COLO668 (cell line): ENCODE results near the gene TBC1D10B.
"Not testable (repeated sequence)": the region's sequence is repeated elsewhere in the genome, so short reads cannot be mapped to it uniquely, and the experiment has no call there.

Experiments used
- DNase-seq: peaks from one replicate; lab custom pipeline; 2025; ENCODE audit not compliant: unreplicated experiment; lab: John Stamatoyannopoulos, UW

The TBC1D10B gene

DNA sequence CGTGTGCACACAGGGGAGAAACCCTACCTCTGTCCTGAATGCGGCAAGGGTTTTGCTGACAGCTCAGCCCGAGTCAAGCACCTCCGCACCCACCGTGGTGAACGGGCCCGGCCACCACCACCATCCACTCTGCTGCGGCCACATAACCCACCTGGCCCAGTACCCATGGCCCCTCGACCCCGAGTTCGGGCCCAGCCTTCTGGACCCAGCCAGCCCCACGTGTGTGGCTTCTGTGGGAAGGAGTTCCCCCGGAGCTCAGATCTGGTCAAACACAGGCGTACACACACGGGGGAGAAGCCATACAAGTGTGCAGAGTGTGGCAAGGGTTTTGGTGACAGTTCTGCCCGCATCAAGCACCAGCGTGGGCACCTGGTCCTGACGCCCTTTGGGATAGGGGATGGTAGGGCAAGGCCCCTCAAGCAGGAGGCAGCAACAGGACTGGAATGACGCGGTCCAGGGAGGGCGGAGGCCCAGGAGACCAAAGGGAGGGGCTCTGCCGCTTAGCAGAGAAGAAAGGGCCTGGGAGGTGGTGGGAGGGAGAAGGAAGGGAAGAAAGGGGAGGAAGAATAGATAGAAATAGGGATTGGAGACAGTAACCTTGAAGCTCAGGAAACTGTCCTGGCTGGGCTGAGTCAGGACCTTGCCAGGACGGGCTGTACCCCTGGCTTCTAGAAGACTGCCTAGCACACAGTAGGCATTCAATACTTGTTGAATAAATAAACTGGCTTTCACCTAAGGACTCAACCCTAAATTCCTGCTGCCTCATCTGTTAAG, 28.6 kb upstream of the TBC1D10B start:
- DNase-seq = no peak

DNA sequence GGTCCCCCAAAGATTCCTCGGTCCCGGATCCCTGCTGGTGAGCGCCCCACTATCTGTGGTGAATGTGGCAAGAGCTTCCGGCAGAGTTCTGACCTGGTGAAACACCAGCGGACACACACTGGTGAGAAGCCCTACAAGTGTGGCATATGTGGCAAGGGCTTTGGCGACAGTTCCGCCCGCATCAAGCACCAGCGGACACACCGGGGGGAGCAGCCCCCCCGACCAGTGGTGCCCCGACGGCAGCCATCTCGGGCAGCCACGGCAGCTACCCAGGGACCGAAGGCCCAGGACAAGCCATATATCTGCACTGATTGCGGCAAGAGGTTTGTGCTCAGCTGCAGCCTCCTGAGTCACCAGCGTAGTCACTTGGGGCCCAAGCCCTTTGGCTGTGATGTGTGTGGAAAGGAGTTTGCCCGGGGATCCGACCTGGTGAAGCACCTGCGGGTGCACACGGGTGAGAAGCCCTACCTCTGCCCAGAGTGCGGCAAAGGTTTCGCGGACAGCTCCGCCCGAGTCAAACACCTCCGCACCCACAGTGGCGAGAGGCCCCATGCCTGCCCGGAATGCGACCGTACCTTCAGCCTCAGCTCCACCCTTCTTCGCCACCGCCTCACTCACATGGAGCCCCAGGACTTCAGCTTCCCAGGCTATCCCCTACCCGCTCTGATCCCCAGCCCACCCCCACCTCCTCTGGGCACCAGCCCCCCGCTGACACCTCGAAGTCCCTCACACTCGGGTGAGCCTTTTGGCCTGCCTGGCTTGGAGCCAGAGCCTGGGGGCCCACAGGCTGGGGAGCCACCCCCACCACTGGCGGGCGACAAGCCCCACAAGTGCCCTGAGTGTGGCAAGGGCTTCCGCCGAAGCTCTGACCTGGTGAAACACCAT, 27.7 kb upstream of the TBC1D10B start:
- DNase-seq = no peak

GRCh38 chr16:30397056-30397455, 26.8 kb upstream of the TBC1D10B start:
- DNase-seq = no peak

DNA sequence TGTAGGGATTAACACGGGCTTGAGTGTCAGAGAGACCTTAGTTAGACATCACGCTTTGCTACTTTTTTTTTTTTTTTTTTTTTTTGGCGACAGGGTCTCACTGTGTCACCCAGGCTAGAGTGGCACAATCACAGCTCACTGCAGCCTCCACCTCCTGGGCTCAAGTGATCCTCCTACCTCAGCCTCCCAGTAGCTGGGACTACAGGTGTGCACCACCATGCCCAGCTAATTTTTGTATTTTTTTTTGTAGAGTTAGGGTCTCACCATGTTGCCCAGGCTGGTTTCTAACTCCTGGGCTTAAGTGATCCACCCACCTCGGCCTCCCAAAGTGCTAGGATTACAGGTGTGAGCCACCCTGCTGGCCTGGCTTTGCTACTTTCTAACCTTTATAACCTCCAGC, 26.3 kb upstream of the TBC1D10B start:
- not testable (repeated sequence) for DNase-seq

DNA sequence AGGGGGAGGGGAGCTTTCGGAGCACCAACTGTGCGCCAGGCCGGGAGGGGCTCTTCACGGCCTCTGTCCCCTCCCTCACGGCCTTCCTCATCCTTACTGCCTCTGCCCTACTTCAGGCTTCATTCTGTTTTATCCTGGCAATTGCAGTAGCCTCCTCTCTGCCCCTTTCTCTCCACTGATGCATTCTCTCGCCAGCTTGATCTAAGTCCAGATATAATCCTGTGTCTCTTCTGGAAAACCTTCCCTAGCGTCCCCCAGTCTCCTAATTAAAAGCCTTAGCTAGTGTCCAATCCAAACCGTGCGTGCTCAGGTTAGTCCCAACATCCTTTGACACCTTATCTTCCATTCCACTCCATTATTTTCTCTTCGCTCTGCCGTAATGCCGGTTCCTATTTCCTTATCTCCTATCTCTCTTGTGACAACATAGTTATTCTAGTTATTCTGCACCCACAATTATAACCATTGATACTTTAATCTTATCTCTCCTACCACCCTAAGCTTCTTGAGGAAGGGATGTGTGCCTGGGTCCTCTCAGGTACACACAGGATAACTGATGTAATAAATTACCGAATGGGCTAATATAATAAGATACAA, 25.8 kb upstream of the TBC1D10B start:
- peak; percentile 26 for DNase-seq

- peak; percentile 92 for DNase-seq
These were observed 25.1 kb upstream of the TBC1D10B start, which contains the start of gene ZNF48 for GRCh38 chr16:30395155-30395991. Gene ZNF48, plus strand, starts transcription at chr16:30395420. Its CDS starts 375 bp downstream, at chr16:30395795.

DNA sequence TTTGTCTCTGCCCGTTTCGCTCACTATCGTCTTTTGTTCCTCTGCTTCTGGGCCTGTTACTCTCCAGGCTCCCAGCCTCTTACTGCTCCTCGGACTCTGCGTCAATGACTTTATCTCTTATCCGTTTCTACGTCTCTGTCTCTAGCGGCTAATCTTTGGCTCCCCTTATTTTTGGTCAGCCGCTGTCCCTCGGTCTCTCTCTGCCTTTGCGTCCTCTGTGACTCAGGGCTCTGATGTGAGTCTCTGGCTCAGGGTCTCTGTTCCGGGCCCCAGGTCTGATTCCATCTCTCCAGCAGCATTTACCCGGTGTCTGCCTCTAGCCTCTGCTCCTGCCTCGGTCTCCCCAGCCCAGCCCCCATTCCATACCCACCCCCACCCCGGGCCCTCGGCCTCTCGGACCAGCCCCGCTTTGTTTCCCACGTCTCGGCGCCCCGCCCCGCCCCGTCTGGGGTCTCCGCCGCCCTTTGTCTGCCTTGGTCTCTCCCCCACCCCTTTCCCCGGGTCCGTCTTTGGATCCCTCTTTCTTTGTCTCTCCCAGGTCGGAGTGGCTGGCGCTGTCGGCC, 24.4 kb upstream of the TBC1D10B start:
- no peak for DNase-seq

- no peak for DNase-seq
These were observed 13.2 kb upstream of the TBC1D10B start for GRCh38 chr16:30383521-30383920.

GRCh38 chr16:30382111-30382881, 12.0 kb upstream of the TBC1D10B start, which contains the start of gene SEPTIN1:
Gene SEPTIN1, minus strand, starts transcription at chr16:30382561. Its CDS starts 19 bp downstream, at chr16:30382542.
- DNase-seq = peak; percentile 11

DNA sequence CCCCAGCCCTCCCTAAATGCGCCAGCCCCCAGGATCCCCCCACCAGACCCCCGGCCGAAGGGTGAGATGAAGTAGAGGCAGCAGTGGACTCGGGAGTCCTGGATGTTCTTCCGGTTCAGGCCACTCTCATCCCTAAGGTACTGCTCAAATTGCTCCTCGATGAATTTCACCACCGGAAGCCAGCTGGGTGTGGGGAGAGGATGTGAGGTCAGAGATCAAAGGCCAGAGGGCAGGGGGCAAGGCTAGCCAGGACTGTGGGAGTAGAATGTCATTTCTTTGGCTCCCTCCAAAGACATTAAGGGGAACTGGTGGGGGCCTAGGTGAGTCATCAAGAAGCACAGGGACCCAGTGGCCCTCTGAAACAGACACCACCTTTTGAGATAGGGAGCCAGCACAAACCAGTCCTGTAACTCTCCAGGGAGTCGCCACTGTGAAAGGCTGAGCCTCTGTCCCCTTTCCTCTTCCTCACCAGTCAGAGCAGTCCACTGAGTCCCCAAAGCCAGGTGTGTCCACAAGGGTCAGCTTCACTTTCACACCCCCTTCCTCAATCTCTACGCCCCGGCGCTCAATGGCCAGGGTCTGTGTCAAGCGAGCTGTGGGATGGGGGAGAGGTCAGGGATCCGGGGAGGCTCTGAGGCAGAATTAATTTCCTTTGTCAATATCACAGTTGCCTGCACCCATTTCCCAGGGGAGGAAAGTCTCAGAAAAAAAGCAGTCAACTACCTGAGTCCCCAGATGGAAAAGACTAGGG, 11.2 kb upstream of the TBC1D10B start:
- peak; percentile 5 for DNase-seq

DNA sequence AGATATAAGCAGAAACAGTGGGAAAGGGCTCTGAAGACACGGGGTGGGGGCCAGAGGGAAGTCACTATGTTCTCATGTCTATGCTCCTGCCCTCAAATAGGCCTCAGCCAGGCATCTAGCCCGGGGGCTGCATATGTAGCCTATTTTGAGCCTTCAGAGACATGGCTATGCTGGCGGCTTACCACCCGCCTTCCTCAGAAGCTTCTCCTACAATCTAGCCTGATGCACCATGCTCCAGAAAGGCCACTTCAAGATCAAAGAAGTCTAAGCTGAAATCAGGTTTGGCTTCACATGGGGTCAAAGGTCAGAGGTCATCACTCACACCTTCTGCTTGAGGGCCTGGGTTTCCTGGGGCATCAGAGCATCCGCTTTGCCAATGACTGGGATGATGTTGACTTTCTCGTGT, 10.5 kb upstream of the TBC1D10B start:
- DNase-seq = no peak

- no peak for DNase-seq
These were observed 9.9 kb upstream of the TBC1D10B start for GRCh38 chr16:30380072-30380802.

DNA sequence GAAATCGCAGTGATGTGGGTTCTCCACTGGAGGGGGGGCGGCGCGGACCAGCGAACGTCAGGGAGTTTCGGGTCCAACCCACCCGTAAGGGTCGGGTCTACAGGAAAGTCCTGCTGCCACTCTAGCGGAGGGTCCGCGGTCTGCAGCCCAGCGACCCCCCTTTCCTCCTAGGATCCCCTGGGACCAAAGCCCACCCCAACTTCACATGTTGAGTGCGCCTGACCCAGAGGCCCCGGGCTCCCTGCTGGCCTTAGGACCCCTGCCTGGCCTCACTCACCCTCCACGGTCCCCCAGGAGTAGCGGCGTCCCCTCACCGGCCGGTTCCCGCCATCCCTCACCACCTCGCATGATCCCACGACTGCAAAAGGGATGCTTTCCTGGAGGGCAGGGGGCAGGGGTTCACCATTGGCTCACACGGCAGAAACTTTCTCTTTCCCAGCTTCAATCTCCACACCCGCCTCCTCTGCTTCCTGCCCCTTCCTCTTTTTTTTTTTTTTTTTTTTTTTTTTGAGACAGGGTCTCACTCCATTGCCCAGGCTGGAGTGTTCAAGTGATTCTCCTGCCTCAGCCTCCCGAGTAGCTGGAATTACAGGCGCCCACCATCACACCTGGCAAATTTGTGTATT, 9.0 kb upstream of the TBC1D10B start:
- no peak for DNase-seq

DNA sequence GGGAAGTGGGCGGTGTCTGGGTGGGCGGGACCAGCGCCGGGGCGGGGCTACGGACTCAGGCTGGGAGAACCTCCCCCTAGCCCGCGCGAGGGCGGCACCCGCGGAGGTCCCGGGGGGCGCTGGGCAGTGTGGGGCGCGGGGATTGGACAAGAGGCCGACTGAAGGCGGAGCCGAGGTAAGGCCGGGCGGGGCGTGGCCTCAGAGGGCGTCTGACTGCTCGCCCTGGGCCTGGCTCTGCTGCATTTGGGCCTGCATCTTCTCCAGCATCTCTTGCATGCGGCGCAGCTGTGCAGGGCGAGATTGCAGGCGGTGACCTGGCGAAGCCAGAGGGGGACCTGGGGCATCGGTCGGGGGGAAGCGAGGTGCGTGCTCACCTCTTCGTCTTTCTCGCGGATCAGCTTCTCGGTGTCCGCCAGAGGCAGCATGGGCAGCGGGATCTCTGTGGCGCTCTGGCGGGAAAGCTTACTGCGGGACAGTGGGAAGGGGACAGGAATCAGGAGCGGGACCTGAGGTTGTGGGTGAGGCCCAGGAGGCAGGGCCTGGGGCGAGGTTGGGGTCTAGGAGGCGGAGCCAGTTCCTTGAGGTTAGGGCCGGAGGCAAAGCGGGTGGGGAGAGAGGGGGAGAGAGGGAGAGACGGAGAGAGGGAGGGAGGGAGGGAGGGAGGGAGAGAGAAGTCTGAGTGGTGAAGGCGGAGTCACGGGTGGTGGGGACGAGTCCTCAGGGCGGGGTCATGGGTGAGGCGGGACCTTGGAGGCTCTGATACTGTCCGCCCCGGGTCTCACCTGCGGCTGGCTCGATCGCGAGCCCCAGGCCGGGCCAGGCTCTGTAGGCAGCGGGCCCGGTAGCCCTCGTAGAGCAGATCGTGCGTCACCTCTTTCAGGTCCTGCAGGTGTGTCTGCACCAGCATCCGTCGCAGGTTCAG, 8.2 kb upstream of the TBC1D10B start:
- peak; percentile 98 for DNase-seq

DNA sequence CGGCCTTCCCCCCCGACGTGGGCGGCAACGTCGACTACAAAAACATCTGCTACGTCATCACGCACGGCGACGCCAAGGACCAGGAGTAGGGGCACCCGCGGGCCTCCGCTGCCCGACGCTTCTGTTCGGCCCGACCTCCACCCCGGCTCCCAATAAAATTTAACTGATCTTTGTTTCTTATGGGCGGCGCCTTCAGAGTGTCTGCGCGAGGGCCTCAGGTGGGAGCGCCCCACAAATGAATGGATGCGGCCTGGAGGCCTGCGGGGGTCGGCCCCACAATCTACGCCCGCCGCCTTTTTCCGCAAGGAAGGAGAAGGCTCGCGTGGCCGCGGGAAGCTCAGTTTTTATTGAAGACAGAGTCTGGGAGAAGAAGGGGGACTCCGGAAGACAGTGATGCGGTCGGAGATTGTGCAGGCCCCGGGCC, 7.5 kb upstream of the TBC1D10B start:
- peak; percentile 91 for DNase-seq

GRCh38 chr16:30377050-30377811, 6.9 kb upstream of the TBC1D10B start:
- no peak for DNase-seq
